Measurements from ENCODE around the gene S100A1. TPM values are rescaled to one million over a fixed set of nuclear protein-coding genes. Genes with fewer than 3 reads are reported as not detected.

Gene S100A1
- total and polyA plus RNA-seq, 2 of the 8 experiments (the other 6 are each of a cell fraction or from before 2014, with no cell fraction given) = 2.0 TPM; not detected in 1

GRCh38 chr1:153610811-153611301, 17.4 kb upstream of the S100A1 start:
- Histone ChIP-seq H3K27me3 (replicated peaks in 1 of 4; ENCODE audit: control insufficient read depth in 3 of 4, extremely low read depth in 1 of 4, insufficient read depth in 3 of 4, low read length in 3 of 4) (no peaks in the 10 kb centered on the region; a peak in 1 of 7 replicates), H4K8ac (ENCODE audit: extremely low read depth, insufficient read depth, low read length) (no peak overlapping the region), H4K20me1 (replicated peaks in 1 of 2; ENCODE audit: control insufficient read depth in 1 of 2, insufficient read depth in 2 of 2, low read length in 2 of 2) (no peaks in the 10 kb centered on the region), H3K4me1 (replicated peaks in 1 of 4; ENCODE audit: control insufficient read depth in 3 of 4, insufficient read depth in 4 of 4, low read length in 3 of 4) (peaks cover 0 to 35% (median 21%) of the 10 kb centered on the region in 4 experiments; a peak in 6 of 7 replicates), H3K79me1 (ENCODE audit: low read depth, low read length) (no peaks in the 10 kb centered on the region), H2AFZ (ENCODE audit: low read length) (no peak overlapping the region), H2BK15ac (ENCODE audit: low read length) (no peak overlapping the region), H3K4me2 (ENCODE audit: insufficient read depth in 1 of 2, low read depth in 2 of 2, low read length in 2 of 2) (no peak overlapping the region), H3K27ac (ENCODE audit: low read depth, low read length) (no peak overlapping the region), H4K91ac (replicated peaks; ENCODE audit: insufficient read length, low read length) (peak overlapping the region; percentile 9), H3K4ac (replicated peaks; ENCODE audit: insufficient read length, low read depth, low read length) (no peak overlapping the region), H3K79me2 (ENCODE audit: control insufficient read depth in 1 of 2, insufficient read depth in 2 of 2, low read length in 2 of 2) (no peaks in the 10 kb centered on the region), H2AK5ac (ENCODE audit: low read depth, low read length) (no peak overlapping the region), H2BK12ac (ENCODE audit: low read depth, low read length) (0 out of 2 replicates have a peak overlapping the region, but pooled peaks have one; percentile 5), H3K23ac (ENCODE audit: insufficient read length) (no peak overlapping the region), H3K18ac (ENCODE audit: extremely low read depth, low read length) (no peak overlapping the region), H3K23me2 (ENCODE audit: low read depth, low read length) (peaks cover 3% of the 10 kb centered on the region), H3K14ac (ENCODE audit: insufficient read length) (no peak overlapping the region), H3K9me3 (ENCODE audit: insufficient read depth in 2 of 2, low read depth in 1 of 2, low read length in 1 of 2) (no peaks in the 10 kb centered on the region), H3K9ac (replicated peaks in 1 of 4; ENCODE audit: extremely low read depth in 1 of 4, low read depth in 3 of 4, low read length in 3 of 4) (no peak overlapping the region), H2BK20ac (ENCODE audit: low read length) (peak overlapping the region; percentile 73; the same call in 1 of the 2 replicates), H2BK5ac (ENCODE audit: low read depth, low read length) (no peak overlapping the region), H2BK120ac (replicated peaks; ENCODE audit: low read depth, low read length) (no peak overlapping the region), H3K36me3 (ENCODE audit: control insufficient read depth in 2 of 4, insufficient read depth in 4 of 4, low read length in 3 of 4) (no peaks in the 10 kb centered on the region), H3K56ac (replicated peaks; ENCODE audit: insufficient read length, low read depth, low read length) (no peak overlapping the region), H4K5ac (ENCODE audit: insufficient read length, low read depth, low read length) (no peak overlapping the region), H3K4me3 (ENCODE audit: extremely low read depth in 1 of 4, insufficient read depth in 2 of 4, low read depth in 3 of 4, low read length in 4 of 4) (no peak overlapping the region)
- POLR2A ChIA-PET (ENCODE audit: partially characterized antibody) = interaction anchor here (15.3 kb wide), 1 partner anchor 17 kb away, joined by 261 read pairs; the partner anchor contains the start of genes CHTOP, S100A1 and S100A13
- FAIRE-seq (no peak), DNase-seq (ENCODE audit: low read depth in 1 of 2, low spot score in 2 of 2) (no peak)
- 98% methylated on average over 5 of the region's 7 CpGs; no CpG with 5 or more reads in 1 of the 2 experiments for WGBS, 2 experiments (ENCODE audit: extremely low coverage in 1 of 2, insufficient coverage in 1 of 2, insufficient read length in 1 of 2, insufficient replicate concordance in 2 of 2, low coverage in 1 of 2, low lambda C conversion rate in 2 of 2, missing lambda C conversion rate in 1 of 2)
- CTCF ChIA-PET (ENCODE audit: partially characterized antibody) = interaction anchor here (0.8 to 15.9 kb wide), 5 partner anchors 8 to 40 kb away, joined by 4 to 224 read pairs (median 64); partner anchors contain the start of gene S100A13
- TF ChIP-seq CREB1 (IDR thresholded peaks at IDR 0.05) (no peak), ZNF274 (IDR thresholded peaks at IDR 0.05; ENCODE audit: borderline replicate concordance, extremely low read depth, low read length) (no peak), JUND (IDR thresholded peaks at IDR 0.05; ENCODE audit: low read length) (no peak), FOSL1 (IDR thresholded peaks at IDR 0.05; ENCODE audit: insufficient read depth, low read depth, low read length) (no peak), SP4 (IDR thresholded peaks at IDR 0.05; ENCODE audit: low read length) (no peak), SP2 (IDR thresholded peaks at IDR 0.05; ENCODE audit: low read length) (no peak), SRF (IDR thresholded peaks at IDR 0.05; ENCODE audit: low read depth, low read length) (no peak), CEBPB (IDR thresholded peaks at IDR 0.05; ENCODE audit: low read depth, low read length) (no peak), TAF1 (IDR thresholded peaks at IDR 0.05; ENCODE audit: low read depth, low read length) (no peak), POU5F1 (IDR thresholded peaks at IDR 0.05; ENCODE audit: low read depth, low read length) (no peak), RXRA (IDR thresholded peaks at IDR 0.05; ENCODE audit: insufficient read depth, low read depth, low read length) (no peak), BRCA1 (IDR thresholded peaks at IDR 0.05; ENCODE audit: low read depth, low read length) (no peak)
- TF ChIP-seq, protein P1, sequence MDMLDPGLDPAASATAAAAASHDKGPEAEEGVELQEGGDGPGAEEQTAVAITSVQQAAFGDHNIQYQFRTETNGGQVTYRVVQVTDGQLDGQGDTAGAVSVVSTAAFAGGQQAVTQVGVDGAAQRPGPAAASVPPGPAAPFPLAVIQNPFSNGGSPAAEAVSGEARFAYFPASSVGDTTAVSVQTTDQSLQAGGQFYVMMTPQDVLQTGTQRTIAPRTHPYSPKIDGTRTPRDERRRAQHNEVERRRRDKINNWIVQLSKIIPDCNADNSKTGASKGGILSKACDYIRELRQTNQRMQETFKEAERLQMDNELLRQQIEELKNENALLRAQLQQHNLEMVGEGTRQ (IDR thresholded peaks at IDR 0.05; ENCODE audit: low read length) = no peak
- TF ChIP-seq, protein P2, sequence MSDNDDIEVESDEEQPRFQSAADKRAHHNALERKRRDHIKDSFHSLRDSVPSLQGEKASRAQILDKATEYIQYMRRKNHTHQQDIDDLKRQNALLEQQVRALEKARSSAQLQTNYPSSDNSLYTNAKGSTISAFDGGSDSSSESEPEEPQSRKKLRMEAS (IDR thresholded peaks at IDR 0.05) = no peak

All from H1 (cell line).